ENCODE results near the gene SLIT3. TPM values are rescaled to one million over a fixed set of nuclear protein-coding genes. Genes with fewer than 3 reads are reported as not detected.

SLIT3 gene
- total RNA-seq, 1 experiment from 2014 or later, result not detected

DNA sequence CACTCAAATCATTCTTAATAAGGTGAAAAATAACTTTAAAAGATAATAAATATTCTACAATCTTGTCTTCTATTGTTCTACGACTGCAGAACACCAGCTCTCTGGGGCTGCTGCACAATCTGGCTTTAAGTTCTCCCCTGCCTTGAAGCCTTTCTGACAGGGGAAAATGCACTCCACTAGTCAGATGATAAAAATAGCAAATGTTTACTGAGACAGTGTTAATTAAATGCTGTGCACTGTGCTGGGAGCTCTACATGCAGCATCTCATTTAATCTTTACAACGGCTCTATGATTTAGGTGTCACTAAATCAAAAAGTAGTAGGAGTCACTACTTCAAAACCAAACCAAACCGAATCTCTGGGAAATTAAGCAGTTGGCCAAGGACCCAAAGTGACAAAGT lies 132.7 kb downstream of the SLIT3 start:
- no peak overlapping the region for H3K27ac ChIP-seq
- no peak overlapping the region for H2AFZ ChIP-seq
- no peaks in the 10 kb centered on the region for H3K79me2 ChIP-seq (ENCODE audit: low read depth)
- H3K9me2 ChIP-seq (ENCODE audit: insufficient read depth), result no peaks in the 10 kb centered on the region
- H3K4me1 ChIP-seq (replicated peaks; ENCODE audit: insufficient read depth), result no peaks in the 10 kb centered on the region
- H3K27me3 ChIP-seq (ENCODE audit: insufficient read depth, low read depth), result peaks cover 76% of the 10 kb centered on the region
- H3K4me2 ChIP-seq, result no peak overlapping the region
- H3K9me3 ChIP-seq (ENCODE audit: insufficient read depth, low read depth), result no peaks in the 10 kb centered on the region
- no peaks in the 10 kb centered on the region for H3F3A ChIP-seq (ENCODE audit: insufficient read depth, low read depth)
- H3K4me3 ChIP-seq, result no peak overlapping the region
- no peak for DNase-seq
- ChIA-PET CTCF (no interaction called here), POLR2A (ENCODE audit: unreplicated experiment) (no interaction called here)
- no peaks in the 10 kb centered on the region for H3K36me3 ChIP-seq (ENCODE audit: low read depth)
- intact Hi-C loops (cut with micrococcal nuclease; ENCODE audit: unreplicated experiment), result no loop called here
- no peak for TF ChIP-seq EZH2 (IDR thresholded peaks at IDR 0.05; ENCODE audit: low read depth)
- TF ChIP-seq, protein P1, sequence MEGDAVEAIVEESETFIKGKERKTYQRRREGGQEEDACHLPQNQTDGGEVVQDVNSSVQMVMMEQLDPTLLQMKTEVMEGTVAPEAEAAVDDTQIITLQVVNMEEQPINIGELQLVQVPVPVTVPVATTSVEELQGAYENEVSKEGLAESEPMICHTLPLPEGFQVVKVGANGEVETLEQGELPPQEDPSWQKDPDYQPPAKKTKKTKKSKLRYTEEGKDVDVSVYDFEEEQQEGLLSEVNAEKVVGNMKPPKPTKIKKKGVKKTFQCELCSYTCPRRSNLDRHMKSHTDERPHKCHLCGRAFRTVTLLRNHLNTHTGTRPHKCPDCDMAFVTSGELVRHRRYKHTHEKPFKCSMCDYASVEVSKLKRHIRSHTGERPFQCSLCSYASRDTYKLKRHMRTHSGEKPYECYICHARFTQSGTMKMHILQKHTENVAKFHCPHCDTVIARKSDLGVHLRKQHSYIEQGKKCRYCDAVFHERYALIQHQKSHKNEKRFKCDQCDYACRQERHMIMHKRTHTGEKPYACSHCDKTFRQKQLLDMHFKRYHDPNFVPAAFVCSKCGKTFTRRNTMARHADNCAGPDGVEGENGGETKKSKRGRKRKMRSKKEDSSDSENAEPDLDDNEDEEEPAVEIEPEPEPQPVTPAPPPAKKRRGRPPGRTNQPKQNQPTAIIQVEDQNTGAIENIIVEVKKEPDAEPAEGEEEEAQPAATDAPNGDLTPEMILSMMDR (conservative IDR thresholded peaks at IDR 0.05), result no peak
- no TSS peak for BruUV-seq (replicated peaks)
- H4K20me1 ChIP-seq (ENCODE audit: insufficient read depth), result no peaks in the 10 kb centered on the region

DNA sequence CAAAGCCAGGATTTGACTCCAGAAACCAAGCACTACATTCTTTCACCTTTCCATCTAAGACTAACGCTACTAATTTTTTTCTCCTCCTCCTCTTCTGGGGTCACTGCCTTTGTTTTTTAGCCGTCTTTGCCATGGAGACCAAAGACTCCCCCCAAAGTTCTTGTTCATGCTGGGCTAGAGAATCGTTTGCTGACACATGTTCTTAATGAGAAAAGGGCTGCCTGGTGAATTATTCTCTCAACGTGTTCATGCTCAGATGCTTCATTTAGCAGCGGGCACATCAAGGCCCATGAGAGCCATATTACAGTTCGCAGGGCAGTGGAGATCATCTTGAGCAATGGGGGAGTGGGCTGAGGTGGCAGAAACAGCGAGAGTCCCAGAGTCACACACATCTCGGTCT lies 134.9 kb downstream of the SLIT3 start:
- intact Hi-C loops (cut with micrococcal nuclease; ENCODE audit: unreplicated experiment), result no loop called here
- no peaks in the 10 kb centered on the region for H3K79me2 ChIP-seq (ENCODE audit: low read depth)
- no peak overlapping the region for H3K4me2 ChIP-seq
- POLR2A ChIA-PET (ENCODE audit: unreplicated experiment), result no interaction called here
- no TSS peak for BruUV-seq (replicated peaks)
- no peak overlapping the region for H2AFZ ChIP-seq
- no peak for TF ChIP-seq EZH2 (IDR thresholded peaks at IDR 0.05; ENCODE audit: low read depth)
- TF ChIP-seq, protein P1 (conservative IDR thresholded peaks at IDR 0.05), result no peak
- no peaks in the 10 kb centered on the region for H3K36me3 ChIP-seq (ENCODE audit: low read depth)
- peaks cover 79% of the 10 kb centered on the region for H3K27me3 ChIP-seq (ENCODE audit: insufficient read depth, low read depth)
- no peaks in the 10 kb centered on the region for H3K4me1 ChIP-seq (replicated peaks; ENCODE audit: insufficient read depth)
- CTCF ChIA-PET, result no interaction called here
- no peaks in the 10 kb centered on the region for H4K20me1 ChIP-seq (ENCODE audit: insufficient read depth)
- H3K4me3 ChIP-seq, result no peak overlapping the region
- H3F3A ChIP-seq (ENCODE audit: insufficient read depth, low read depth), result no peaks in the 10 kb centered on the region
- no peaks in the 10 kb centered on the region for H3K9me2 ChIP-seq (ENCODE audit: insufficient read depth)
- no peaks in the 10 kb centered on the region for H3K9me3 ChIP-seq (ENCODE audit: insufficient read depth, low read depth)
- DNase-seq, result no peak
- no peak overlapping the region for H3K27ac ChIP-seq

DNA sequence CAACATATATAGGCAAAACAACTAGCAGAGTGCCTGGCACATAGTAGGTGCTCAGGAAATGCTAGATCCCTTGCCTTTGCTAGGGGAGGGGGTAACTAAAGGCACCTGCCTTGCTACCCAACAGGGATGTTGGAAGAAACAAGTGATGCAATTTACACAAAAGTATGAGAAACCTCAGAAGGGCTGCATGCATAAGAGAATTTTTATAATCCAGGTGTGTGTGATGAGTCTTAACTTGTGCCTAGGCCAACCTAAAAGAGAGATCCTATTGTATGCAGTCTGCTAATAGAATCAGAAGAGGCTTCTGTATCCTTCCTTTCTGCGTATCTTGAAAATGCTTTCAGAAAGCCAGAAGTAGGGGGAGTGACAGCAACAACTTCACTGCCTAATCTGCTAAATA lies 135.9 kb downstream of the SLIT3 start:
- H3K27me3 ChIP-seq (ENCODE audit: insufficient read depth, low read depth), result peaks cover 81% of the 10 kb centered on the region
- H3F3A ChIP-seq (ENCODE audit: insufficient read depth, low read depth), result no peaks in the 10 kb centered on the region
- no peak overlapping the region for H3K4me2 ChIP-seq
- BruUV-seq (replicated peaks), result no TSS peak
- no peaks in the 10 kb centered on the region for H3K36me3 ChIP-seq (ENCODE audit: low read depth)
- H3K9me3 ChIP-seq (ENCODE audit: insufficient read depth, low read depth), result no peaks in the 10 kb centered on the region
- intact Hi-C loops (cut with micrococcal nuclease; ENCODE audit: unreplicated experiment), result no loop called here
- H3K4me1 ChIP-seq (replicated peaks; ENCODE audit: insufficient read depth), result no peaks in the 10 kb centered on the region
- CTCF ChIA-PET, result no interaction called here
- DNase-seq, result no peak
- POLR2A ChIA-PET (ENCODE audit: unreplicated experiment), result no interaction called here
- no peak overlapping the region for H2AFZ ChIP-seq
- H3K9me2 ChIP-seq (ENCODE audit: insufficient read depth), result no peaks in the 10 kb centered on the region
- H3K79me2 ChIP-seq (ENCODE audit: low read depth), result no peaks in the 10 kb centered on the region
- no peaks in the 10 kb centered on the region for H4K20me1 ChIP-seq (ENCODE audit: insufficient read depth)
- TF ChIP-seq, protein P1 (conservative IDR thresholded peaks at IDR 0.05), result no peak
- TF ChIP-seq EZH2 (IDR thresholded peaks at IDR 0.05; ENCODE audit: low read depth), result no peak
- no peak overlapping the region for H3K4me3 ChIP-seq
- H3K27ac ChIP-seq, result no peak overlapping the region

Measured in PC-9 (cell line).